ENCODE results near the gene PLCZ1. TPM values are rescaled to one million over a fixed set of nuclear protein-coding genes. Genes with fewer than 3 reads are reported as not detected.

The PLCZ1 gene
- total and polyA plus RNA-seq, 9 of the 15 experiments (the other 6 are each of a cell fraction or from before 2014, with no cell fraction given): not detected

DNA sequence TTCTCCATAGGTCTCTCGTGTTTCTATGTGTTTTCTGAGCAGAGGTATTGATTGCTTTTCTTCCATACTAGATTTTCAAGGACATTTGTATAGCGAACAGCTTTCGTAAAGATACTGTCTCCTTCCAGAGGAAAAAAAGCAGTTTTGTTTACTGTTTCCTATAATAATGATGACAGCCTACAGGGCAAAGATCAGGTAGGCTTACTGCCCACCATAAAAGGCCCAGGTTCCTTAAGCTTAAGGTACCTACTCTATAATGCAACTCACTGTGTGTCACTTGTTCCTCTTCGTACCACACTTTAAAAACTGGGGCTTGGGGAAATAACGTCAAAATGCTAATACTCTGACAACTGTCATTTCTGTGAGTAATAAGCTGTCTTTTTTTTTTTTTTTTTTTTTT lies 6.7 kb downstream of the PLCZ1 start:
- in situ Hi-C loops (cut with MboI) (no loop called here), intact Hi-C loops (cut with micrococcal nuclease) (no loop called here)
- Histone ChIP-seq H3K9ac (ENCODE audit: insufficient read depth in 1 of 2, low read depth in 2 of 2, low read length in 2 of 2) (no peak overlapping the region), H4K20me1 (replicated peaks; ENCODE audit: control insufficient read depth, insufficient read depth, low read length) (no peaks in the 10 kb centered on the region), H3K27me3 (ENCODE audit: control insufficient read depth in 2 of 2, insufficient read depth in 2 of 2, low read length in 2 of 2) (no peaks in the 10 kb centered on the region), H3K4me3 (no peak overlapping the region), H3K9me3 (replicated peaks; ENCODE audit: control insufficient read depth, insufficient read depth, low read depth, low read length) (no peaks in the 10 kb centered on the region; the same call in 1 of the 2 replicates), H2AFZ (ENCODE audit: low read depth, low read length) (no peak overlapping the region), H3K9me1 (ENCODE audit: control insufficient read depth, insufficient read depth, low read length) (no peaks in the 10 kb centered on the region), H3K27ac (ENCODE audit: extremely low read depth, low read depth, low read length) (no peak overlapping the region), H3K4me2 (ENCODE audit: insufficient read depth, low read length) (no peak overlapping the region), H3K36me3 (ENCODE audit: control insufficient read depth, insufficient read depth, low read length) (no peaks in the 10 kb centered on the region), H3K4me1 (replicated peaks in 1 of 2; ENCODE audit: control insufficient read depth in 2 of 2, insufficient read depth in 2 of 2, low read length in 2 of 2) (no peaks in the 10 kb centered on the region; a peak in 1 of 5 replicates), H3K79me2 (ENCODE audit: control insufficient read depth, insufficient read depth, low read length) (no peaks in the 10 kb centered on the region)
- no peak for FAIRE-seq
- POLR2A ChIA-PET: no interaction called here
- WGBS (ENCODE audit: insufficient coverage, low coverage, missing lambda C conversion rate): 51% methylated on average over 3 of the region's 5 CpGs
- no TSS peak for BruUV-seq (replicated peaks)
- ATAC-seq: no peak
- TF ChIP-seq, protein P1, sequence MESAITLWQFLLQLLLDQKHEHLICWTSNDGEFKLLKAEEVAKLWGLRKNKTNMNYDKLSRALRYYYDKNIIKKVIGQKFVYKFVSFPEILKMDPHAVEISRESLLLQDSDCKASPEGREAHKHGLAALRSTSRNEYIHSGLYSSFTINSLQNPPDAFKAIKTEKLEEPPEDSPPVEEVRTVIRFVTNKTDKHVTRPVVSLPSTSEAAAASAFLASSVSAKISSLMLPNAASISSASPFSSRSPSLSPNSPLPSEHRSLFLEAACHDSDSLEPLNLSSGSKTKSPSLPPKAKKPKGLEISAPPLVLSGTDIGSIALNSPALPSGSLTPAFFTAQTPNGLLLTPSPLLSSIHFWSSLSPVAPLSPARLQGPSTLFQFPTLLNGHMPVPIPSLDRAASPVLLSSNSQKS (CRISPR knock-in tag; IDR thresholded peaks at IDR 0.05): no peak
- TF ChIP-seq ARNT (IDR thresholded peaks at IDR 0.05) (no peak), ZBED1 (IDR thresholded peaks at IDR 0.05) (no peak), RAD51 (IDR thresholded peaks at IDR 0.05; ENCODE audit: borderline replicate concordance, low read depth) (no peak), POLR2AphosphoS5 (IDR thresholded peaks at IDR 0.05; ENCODE audit: control insufficient read depth, insufficient read depth, low read depth, low read length) (no peak), HDAC8 (tag; IDR thresholded peaks at IDR 0.05) (no peak), ZNF707 (CRISPR knock-in tag; conservative IDR thresholded peaks at IDR 0.05) (no peak), ELF1 (tag; IDR thresholded peaks at IDR 0.05) (no peak), ZNF778 (CRISPR knock-in tag; IDR thresholded peaks at IDR 0.05) (no peak)
- TF ChIP-seq, protein P2, sequence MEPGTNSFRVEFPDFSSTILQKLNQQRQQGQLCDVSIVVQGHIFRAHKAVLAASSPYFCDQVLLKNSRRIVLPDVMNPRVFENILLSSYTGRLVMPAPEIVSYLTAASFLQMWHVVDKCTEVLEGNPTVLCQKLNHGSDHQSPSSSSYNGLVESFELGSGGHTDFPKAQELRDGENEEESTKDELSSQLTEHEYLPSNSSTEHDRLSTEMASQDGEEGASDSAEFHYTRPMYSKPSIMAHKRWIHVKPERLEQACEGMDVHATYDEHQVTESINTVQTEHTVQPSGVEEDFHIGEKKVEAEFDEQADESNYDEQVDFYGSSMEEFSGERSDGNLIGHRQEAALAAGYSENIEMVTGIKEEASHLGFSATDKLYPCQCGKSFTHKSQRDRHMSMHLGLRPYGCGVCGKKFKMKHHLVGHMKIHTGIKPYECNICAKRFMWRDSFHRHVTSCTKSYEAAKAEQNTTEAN (CRISPR knock-in tag; IDR thresholded peaks at IDR 0.05): no peak
- CTCF ChIA-PET (ENCODE audit: low intra/inter-chr PET ratio): no interaction called here
- DNase-seq (ENCODE audit: extremely low read depth in 1 of 4, low spot score in 3 of 4): no peak
